Adipocyte (in vitro differentiated cells): ENCODE measurements around the gene HS3ST5.
A peak's percentile ranks its signal among the peaks of the same experiment; 100 is the strongest.
"Not testable (repeated sequence)": the region's sequence is repeated elsewhere in the genome, so short reads cannot be mapped to it uniquely, and the experiment has no call there.

Experiments used
- DNase-seq: peaks from one replicate; pipeline ENCODE4 v3.0.0-alpha.2; 2015; ENCODE audit warnings: low read depth
- H3K27me3 ChIP-seq: replicated peaks from 2 replicates; pipeline ENCODE4 v1.7.0; 2013; ENCODE audit warnings: mild to moderate bottlenecking, low read length, moderate library complexity; ENCODE audit not compliant: control insufficient read depth, insufficient read depth
- H3K36me3 ChIP-seq: 2 replicates; pipeline ENCODE4 v1.7.0; 2013; ENCODE audit warnings: low read length, mild to moderate bottlenecking, moderate library complexity; ENCODE audit not compliant: control insufficient read depth, insufficient read depth, severe bottlenecking
- H3K4me1 ChIP-seq: 2 replicates; pipeline ENCODE4 v1.7.0; 2013; ENCODE audit warnings: mild to moderate bottlenecking, low read length, moderate library complexity; ENCODE audit not compliant: control insufficient read depth, insufficient read depth
- H3K4me3 ChIP-seq: 2 replicates; pipeline ENCODE4 v1.7.0; 2013; ENCODE audit warnings: mild to moderate bottlenecking, low read length, moderate library complexity
- H3K9ac ChIP-seq: 2 replicates; pipeline ENCODE4 v1.7.0; 2013; ENCODE audit warnings: mild to moderate bottlenecking, low read length, moderate library complexity
- H3K9me3 ChIP-seq: 2 replicates; pipeline ENCODE4 v1.7.0; 2013; ENCODE audit warnings: mild to moderate bottlenecking, low read length, moderate library complexity; ENCODE audit not compliant: control insufficient read depth

The HS3ST5 gene

DNA sequence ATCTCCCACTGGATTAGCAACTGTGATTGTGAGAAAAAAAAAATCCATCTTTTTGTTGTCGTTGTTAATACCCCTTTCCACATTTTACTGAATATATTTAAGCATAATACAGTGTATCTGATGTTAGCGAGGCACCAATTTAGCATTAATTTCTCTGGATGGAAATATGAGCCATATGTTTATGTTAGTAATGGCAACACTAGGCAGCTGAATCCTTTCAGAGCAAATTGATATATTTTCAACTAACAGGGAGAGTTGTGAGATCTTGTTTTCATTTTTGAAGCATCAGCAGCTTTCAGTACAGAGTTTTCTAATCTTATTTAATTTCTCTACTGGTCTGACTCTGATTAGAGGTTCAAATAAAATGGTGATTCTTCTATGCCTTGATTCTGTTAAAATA, 287.1 kb downstream of the HS3ST5 start:
- H3K4me3 ChIP-seq, result no peak overlapping the region
- no peaks in the 10 kb centered on the region for H3K27me3 ChIP-seq
- no peak overlapping the region for H3K9ac ChIP-seq
- H3K4me1 ChIP-seq, result peaks cover 4% of the 10 kb centered on the region
- no peaks in the 10 kb centered on the region for H3K36me3 ChIP-seq
- H3K9me3 ChIP-seq, result no peaks in the 10 kb centered on the region
- DNase-seq, result no peak

DNA sequence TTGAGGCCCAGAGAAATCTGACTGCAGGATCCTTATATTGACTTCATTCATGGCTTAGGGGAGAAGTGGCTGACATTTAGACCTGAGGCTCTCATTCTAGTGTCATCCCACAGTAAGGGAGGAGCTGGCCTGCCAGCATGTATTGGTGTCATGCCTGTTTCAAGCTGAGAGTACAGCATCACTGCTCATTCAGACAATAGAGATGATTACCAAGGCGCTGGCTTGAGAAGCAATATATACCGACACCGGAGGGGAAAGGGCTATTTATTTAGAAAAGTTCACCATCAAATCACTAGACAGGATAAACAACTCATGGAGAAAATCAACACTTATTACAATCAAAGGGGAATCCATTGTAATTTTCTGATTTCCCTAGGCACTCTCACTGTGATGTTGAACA, 287.5 kb downstream of the HS3ST5 start:
- DNase-seq, result no peak
- peaks cover 4% of the 10 kb centered on the region for H3K4me1 ChIP-seq
- no peaks in the 10 kb centered on the region for H3K36me3 ChIP-seq
- no peaks in the 10 kb centered on the region for H3K27me3 ChIP-seq
- H3K9ac ChIP-seq, result no peak overlapping the region
- H3K9me3 ChIP-seq, result no peaks in the 10 kb centered on the region
- no peak overlapping the region for H3K4me3 ChIP-seq

GRCh38 chr6:114053791-114054190, 289.0 kb downstream of the HS3ST5 start:
- DNase-seq, result no peak
- H3K9ac ChIP-seq, result no peak overlapping the region
- no peak overlapping the region for H3K4me3 ChIP-seq
- no peaks in the 10 kb centered on the region for H3K27me3 ChIP-seq
- peaks cover 1% of the 10 kb centered on the region for H3K4me1 ChIP-seq
- H3K36me3 ChIP-seq, result no peaks in the 10 kb centered on the region
- no peaks in the 10 kb centered on the region for H3K9me3 ChIP-seq

- Histone ChIP-seq H3K27me3 (no peaks in the 10 kb centered on the region), H3K36me3 (no peaks in the 10 kb centered on the region), H3K9ac (no peak overlapping the region), H3K9me3 (no peaks in the 10 kb centered on the region), H3K4me1 (no peaks in the 10 kb centered on the region), H3K4me3 (no peak overlapping the region)
- no peak for DNase-seq
Observed at GRCh38 chr6:114052141-114052540, 290.7 kb downstream of the HS3ST5 start.

- Histone ChIP-seq H3K4me3 (no peak overlapping the region), H3K9me3 (no peaks in the 10 kb centered on the region), H3K27me3 (no peaks in the 10 kb centered on the region), H3K36me3 (no peaks in the 10 kb centered on the region), H3K4me1 (no peaks in the 10 kb centered on the region), H3K9ac (no peak overlapping the region)
- DNase-seq, result no peak
Observed at GRCh38 chr6:114051031-114051430, 291.8 kb downstream of the HS3ST5 start.

DNA sequence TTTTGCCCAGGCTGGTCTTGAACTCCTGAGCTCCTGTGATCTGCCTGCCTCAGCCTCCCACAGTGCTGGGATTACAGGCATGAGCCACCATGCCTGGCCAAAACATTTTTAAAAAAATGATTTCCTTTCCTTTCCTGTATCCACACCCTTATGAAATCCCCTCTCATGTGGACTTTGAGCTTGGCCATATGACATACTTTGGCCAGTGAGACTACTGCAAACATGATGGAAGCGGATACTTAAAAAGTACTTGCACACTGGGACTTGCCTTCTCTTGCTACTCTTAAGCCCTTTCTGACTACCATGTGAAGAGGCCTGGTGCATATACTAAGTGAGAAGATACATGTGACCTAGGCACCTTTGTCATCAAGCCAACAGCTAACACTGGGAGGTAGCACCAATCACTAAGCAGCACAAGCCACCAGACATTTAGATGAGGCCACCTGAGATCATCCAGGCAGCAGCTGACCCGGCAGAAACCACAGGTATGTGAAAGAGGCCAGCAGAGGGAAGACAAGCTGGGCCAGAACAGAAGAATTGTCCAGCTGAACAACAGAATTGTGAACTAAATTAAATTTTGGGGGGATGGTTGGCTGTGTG, 293.4 kb downstream of the HS3ST5 start:
- no peak overlapping the region for H3K9ac ChIP-seq
- H3K27me3 ChIP-seq, result no peaks in the 10 kb centered on the region
- no peaks in the 10 kb centered on the region for H3K36me3 ChIP-seq
- no peaks in the 10 kb centered on the region for H3K9me3 ChIP-seq
- H3K4me3 ChIP-seq, result no peak overlapping the region
- no peaks in the 10 kb centered on the region for H3K4me1 ChIP-seq
- DNase-seq, result no peak

DNA sequence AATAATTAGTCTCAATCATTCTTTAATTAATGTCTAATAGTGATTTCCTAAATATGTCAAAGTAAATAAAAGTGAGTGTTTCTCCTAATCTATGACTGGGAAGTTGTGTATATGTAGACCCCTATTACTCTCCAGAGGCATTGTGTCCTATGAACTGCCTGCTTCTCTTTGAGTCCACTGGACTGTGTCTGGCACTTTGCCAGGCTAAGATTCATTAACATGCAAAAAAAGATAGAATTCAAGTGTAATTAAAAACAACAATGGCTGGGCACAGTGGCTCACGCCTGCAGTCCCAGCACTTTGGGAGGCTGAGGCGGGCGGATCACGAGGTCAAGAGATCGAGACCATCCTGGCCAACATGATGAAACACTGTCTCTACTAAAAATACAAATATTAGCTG, 298.3 kb downstream of the HS3ST5 start:
- H3K4me1 ChIP-seq, result peaks cover 27% of the 10 kb centered on the region
- not testable (repeated sequence) for H3K9me3 ChIP-seq, H3K36me3 ChIP-seq, H3K9ac ChIP-seq, DNase-seq, H3K4me3 ChIP-seq, H3K27me3 ChIP-seq

DNA sequence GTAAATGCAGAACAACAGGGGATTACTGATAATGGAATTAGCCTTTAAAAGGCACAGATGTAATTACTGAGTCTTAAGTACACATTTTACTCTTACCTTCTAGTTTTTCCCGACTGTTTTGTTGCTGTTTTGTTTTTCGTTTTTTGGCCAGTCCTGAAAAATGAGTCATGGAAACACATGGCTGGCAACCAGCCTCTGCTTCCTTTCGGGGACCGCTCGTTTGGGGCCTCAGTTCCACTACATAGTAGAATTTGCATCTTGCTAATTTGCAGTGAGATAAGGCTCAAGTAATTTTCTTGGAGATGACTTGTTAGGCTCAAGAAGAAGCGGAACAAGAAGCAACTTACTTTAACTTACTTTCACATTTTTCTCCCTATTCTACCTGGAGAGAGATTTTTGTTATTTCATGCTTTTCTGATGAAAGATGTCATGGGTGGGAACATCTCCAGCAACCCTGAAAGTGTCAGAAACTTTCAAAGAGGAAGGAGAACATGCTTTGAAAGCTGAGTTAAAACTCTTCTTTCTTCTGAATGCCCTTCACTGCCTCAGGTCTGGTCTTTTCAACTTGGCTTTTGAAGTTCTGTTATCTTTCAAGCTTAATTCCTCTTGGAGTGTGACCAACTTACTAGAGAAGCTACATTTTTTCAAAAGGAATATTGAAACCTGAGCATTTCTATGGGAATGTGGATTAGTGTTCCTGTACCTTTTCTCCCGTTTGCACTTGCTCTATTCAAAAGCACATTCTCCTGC, 300.4 kb downstream of the HS3ST5 start:
- Histone ChIP-seq H3K4me1 (peaks cover 40% of the 10 kb centered on the region), H3K4me3 (no peak overlapping the region), H3K36me3 (no peaks in the 10 kb centered on the region), H3K9me3 (peaks cover 3% of the 10 kb centered on the region), H3K9ac (no peak overlapping the region), H3K27me3 (no peaks in the 10 kb centered on the region)
- DNase-seq, result no peak

DNA sequence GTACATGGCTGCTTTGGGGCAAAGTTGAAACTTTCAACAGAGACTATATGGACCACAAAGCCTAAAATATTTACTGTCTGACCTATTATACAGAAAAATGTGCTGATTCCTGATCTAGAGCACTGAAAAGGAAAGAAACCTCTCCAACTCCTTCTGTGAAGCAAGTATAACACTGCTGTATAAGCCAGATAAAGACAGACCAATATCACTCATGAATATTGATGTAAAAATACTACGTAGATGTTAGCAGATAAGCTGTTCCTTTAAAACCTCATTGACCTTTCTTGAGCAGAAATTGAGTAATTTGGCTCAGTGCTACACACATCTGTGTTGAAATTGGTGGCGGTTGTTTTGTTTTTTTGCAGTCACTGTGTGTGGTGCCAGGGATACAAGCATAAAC, 302.0 kb downstream of the HS3ST5 start:
- Histone ChIP-seq H3K27me3 (no peaks in the 10 kb centered on the region), H3K4me3 (peak overlapping the region; percentile 4), H3K36me3 (no peaks in the 10 kb centered on the region), H3K4me1 (peaks cover 40% of the 10 kb centered on the region), H3K9ac (peak overlapping the region; percentile 25), H3K9me3 (peaks cover 3% of the 10 kb centered on the region)
- DNase-seq, result no peak

- Histone ChIP-seq H3K4me1 (peaks cover 40% of the 10 kb centered on the region), H3K27me3 (no peaks in the 10 kb centered on the region), H3K36me3 (no peaks in the 10 kb centered on the region)
Observed at GRCh38 chr6:114039841-114040240, 303.0 kb downstream of the HS3ST5 start.

DNA sequence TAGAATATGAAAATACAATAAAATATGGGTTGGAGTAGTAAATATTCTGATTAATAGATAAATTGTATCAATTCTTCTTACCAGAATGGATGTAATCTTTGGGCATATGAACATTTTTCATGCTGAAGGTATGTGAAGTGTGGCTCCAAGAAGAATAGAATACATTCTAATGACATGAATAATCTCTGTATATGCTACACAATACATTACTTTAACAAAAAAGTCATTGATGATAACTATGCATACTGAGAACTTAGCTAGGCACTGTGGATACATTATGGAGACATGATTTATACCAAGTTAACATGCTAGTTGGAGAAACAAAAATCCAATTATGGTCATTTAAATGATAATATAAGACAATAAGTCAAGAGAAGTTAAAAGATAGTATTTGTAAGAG, 309.2 kb downstream of the HS3ST5 start:
- Histone ChIP-seq H3K36me3 (no peaks in the 10 kb centered on the region), H3K4me1 (peaks cover 7% of the 10 kb centered on the region), H3K4me3 (no peak overlapping the region), H3K9ac (no peak overlapping the region), H3K9me3 (no peaks in the 10 kb centered on the region), H3K27me3 (no peaks in the 10 kb centered on the region)
- DNase-seq, result peak; percentile 6

More at GRCh38 chr6:114039841-114040240, 303.0 kb downstream of the HS3ST5 start:
- H3K4me3 ChIP-seq, result no peak overlapping the region
- DNase-seq, result no peak
- peaks cover 3% of the 10 kb centered on the region for H3K9me3 ChIP-seq
- peak overlapping the region; percentile 13 for H3K9ac ChIP-seq
